Keratinocyte (primary cell): ENCODE data around the gene MAEA. TPM values are rescaled to one million over a fixed set of nuclear protein-coding genes. Genes with fewer than 3 reads are reported as not detected.
A peak's percentile ranks its signal among the peaks of the same experiment; 100 is the strongest.

Experiments used
- DNase-seq: peaks from one replicate; pipeline ENCODE4 v3.0.0-alpha.2; 2011; ENCODE audit warnings: low read depth, missing footprints, low spot score
- FAIRE-seq: peaks from 2 replicates; lab custom pipeline; 2011; peaks lifted over from hg19 to GRCh38; lab: Jason Lieb, UNC
- H2AFZ ChIP-seq: 2 replicates; pipeline ENCODE4 v1.6.0; 2012; ENCODE audit warnings: low read length, control low read depth, inconsistent platforms; ENCODE audit not compliant: control insufficient read depth
- H3K27ac ChIP-seq: 2 replicates; pipeline ENCODE4 v1.5.1; 2011; ENCODE audit warnings: low read length; ENCODE audit not compliant: control insufficient read depth, insufficient read depth
- H3K27me3 ChIP-seq: 3 replicates; pipeline ENCODE4 v1.6.0; 2011; ENCODE audit warnings: low read length; ENCODE audit not compliant: control insufficient read depth, insufficient read depth; ENCODE audit errors: extremely low read depth
- H3K36me3 ChIP-seq, 2 experiments: 2 replicates in 1 of 2; 3 replicates in 1 of 2; pipeline ENCODE4 v1.5.1; 2011; ENCODE audit warnings: low read length in 2 of 2, mild to moderate bottlenecking in 1 of 2; ENCODE audit not compliant: control insufficient read depth in 2 of 2, insufficient read depth in 2 of 2; ENCODE audit errors: extremely low read depth in 1 of 2
- H3K4me1 ChIP-seq: 3 replicates; pipeline ENCODE4 v1.5.1; 2011; ENCODE audit warnings: low read length; ENCODE audit not compliant: control insufficient read depth, insufficient read depth; ENCODE audit errors: extremely low read depth
- H3K4me2 ChIP-seq: 3 replicates; pipeline ENCODE4 v1.6.0; 2011; ENCODE audit warnings: low read depth, low read length; ENCODE audit not compliant: control insufficient read depth, insufficient read depth; ENCODE audit errors: extremely low read depth
- H3K4me3 ChIP-seq, 3 experiments: fragments of 200-600 bp in 1 of 3; sonication (generic) in 1 of 3; 2 replicates in 2 of 3; 3 replicates in 1 of 3; pipeline ENCODE4 v1.5.1; 2011 to 2016; ENCODE audit warnings: low read length in 3 of 3, mild to moderate bottlenecking in 3 of 3, control low read depth in 2 of 3, inconsistent platforms in 1 of 3, low read depth in 1 of 3, mixed read lengths in 1 of 3, mixed run types in 1 of 3, moderate library complexity in 1 of 3; ENCODE audit not compliant: control insufficient read depth in 2 of 3, insufficient read depth in 2 of 3; ENCODE audit errors: extremely low read depth in 1 of 3
- H3K79me2 ChIP-seq: 2 replicates; pipeline ENCODE4 v1.6.0; 2012; ENCODE audit warnings: low read length; ENCODE audit not compliant: control insufficient read depth, insufficient read depth
- H3K9ac ChIP-seq: 3 replicates; pipeline ENCODE4 v1.6.0; 2011; ENCODE audit warnings: low read length; ENCODE audit not compliant: control insufficient read depth, insufficient read depth; ENCODE audit errors: extremely low read depth
- H3K9me1 ChIP-seq: 3 replicates; pipeline ENCODE4 v1.6.0; 2011; ENCODE audit warnings: low read length; ENCODE audit not compliant: control insufficient read depth, insufficient read depth; ENCODE audit errors: extremely low read depth
- H3K9me3 ChIP-seq: 2 replicates; pipeline ENCODE4 v1.5.1; 2012; ENCODE audit warnings: low read depth, low read length; ENCODE audit not compliant: control insufficient read depth
- H4K20me1 ChIP-seq: 3 replicates; pipeline ENCODE4 v1.6.0; 2011; ENCODE audit warnings: low read length; ENCODE audit not compliant: control insufficient read depth, insufficient read depth; ENCODE audit errors: extremely low read depth
- EZH2 ChIP-seq: IDR thresholded peaks from one replicate; pipeline ENCODE4 v1.6.1; 2012; ENCODE audit warnings: inconsistent platforms, mild to moderate bottlenecking, low read length, moderate library complexity
- dilution Hi-C: fragments of 300-500 bp; cut with MboI; formaldehyde crosslinking; loops from one replicate; pipeline ENCODE4 v1.7.0; 2020; ENCODE audit warnings: low sequenced_read_pairs; ENCODE audit not compliant: extremely low pct_ligation_motif_present
- polyA plus RNA-seq, 5 experiments: library from polyadenylated mRNA; depleted of rRNA in 3 of 5; stranded (reverse) in 3 of 5; stranded (forward) in 1 of 5; unstranded in 1 of 5; fragments of >200 nt; gene quantifications; 1 replicate in 1 of 5; 2 replicates in 3 of 5; 3 replicates in 1 of 5; pipeline versions ENCODE4 v1.2.1 to v1.2.3, GENCODE V29; 2011 to 2012; ENCODE audit warnings: missing spikeins in 2 of 5, low read depth in 1 of 5, low replicate concordance in 1 of 5
- TF ChIP-seq, protein P1 (sequence below), 3 experiments: IDR thresholded peaks in 1 of 3; conservative IDR thresholded peaks in 1 of 3; optimal IDR thresholded peaks in 1 of 3; 2 replicates in 2 of 3; 3 replicates in 1 of 3; pipeline versions ENCODE3 to v1.5.1; 2011; ENCODE audit warnings: low read length in 3 of 3, mild to moderate bottlenecking in 3 of 3, moderate library complexity in 2 of 3, control low read depth in 1 of 3, inconsistent platforms in 1 of 3; ENCODE audit not compliant: insufficient read depth in 2 of 3; ENCODE audit errors: extremely low read depth in 1 of 3

The MAEA gene
- polyA plus RNA-seq, 1 donor (not counting 4 experiments of a cell fraction or from before 2014, with no cell fraction given): 89.7 TPM

DNA sequence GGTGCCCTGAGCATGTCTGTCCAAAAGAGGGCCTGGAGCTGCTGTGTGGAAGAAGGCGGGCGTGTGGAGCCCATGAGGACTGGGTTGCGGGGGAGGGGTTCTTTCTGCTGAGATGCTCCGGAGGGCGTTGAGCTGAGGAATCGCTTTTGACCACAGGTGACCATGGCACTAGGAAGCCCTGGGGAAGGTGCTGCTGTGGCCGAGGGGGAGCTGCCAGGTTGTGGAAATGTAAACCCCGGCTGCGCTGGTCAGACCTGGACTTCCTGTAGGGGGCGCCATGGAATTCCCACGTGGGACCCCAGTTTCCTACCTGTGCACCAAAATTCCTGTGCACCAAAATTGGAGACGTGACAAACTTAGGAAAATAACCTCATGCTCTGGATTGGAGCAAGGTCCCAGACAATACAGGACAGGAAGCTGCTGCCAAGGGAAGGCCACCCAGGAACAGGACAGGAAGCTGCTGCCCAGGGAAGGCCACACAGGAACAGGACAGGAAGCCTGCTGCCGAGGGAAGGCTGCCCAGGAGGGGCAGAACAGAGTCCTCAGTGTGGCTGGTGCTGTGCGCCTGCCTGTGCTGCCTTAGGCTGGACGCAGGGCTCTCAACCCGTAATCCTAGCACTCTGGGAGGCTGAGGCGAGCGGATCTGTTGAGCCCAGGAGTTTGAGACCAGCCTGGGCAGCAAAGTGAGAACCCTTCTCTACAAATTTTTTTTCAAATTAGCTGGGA lies 29.0 kb downstream of the MAEA start:
- H3K4me3 ChIP-seq: no peak overlapping the region
- H3K79me2 ChIP-seq: peaks cover 37% of the 10 kb centered on the region
- H3K9me1 ChIP-seq: no peaks in the 10 kb centered on the region
- DNase-seq: no peak
- H3K9me3 ChIP-seq: no peaks in the 10 kb centered on the region
- peaks cover 24 to 32% of the 10 kb centered on the region in 2 experiments for H3K36me3 ChIP-seq
- H3K27me3 ChIP-seq: no peaks in the 10 kb centered on the region
- FAIRE-seq: no peak
- H3K9ac ChIP-seq: no peak overlapping the region
- no peak overlapping the region for H2AFZ ChIP-seq
- dilution Hi-C loops: no loop called here
- no peaks in the 10 kb centered on the region for H4K20me1 ChIP-seq
- H3K27ac ChIP-seq: no peak overlapping the region
- no peak overlapping the region for H3K4me2 ChIP-seq
- H3K4me1 ChIP-seq: peaks cover 24% of the 10 kb centered on the region
- TF ChIP-seq, protein P1, sequence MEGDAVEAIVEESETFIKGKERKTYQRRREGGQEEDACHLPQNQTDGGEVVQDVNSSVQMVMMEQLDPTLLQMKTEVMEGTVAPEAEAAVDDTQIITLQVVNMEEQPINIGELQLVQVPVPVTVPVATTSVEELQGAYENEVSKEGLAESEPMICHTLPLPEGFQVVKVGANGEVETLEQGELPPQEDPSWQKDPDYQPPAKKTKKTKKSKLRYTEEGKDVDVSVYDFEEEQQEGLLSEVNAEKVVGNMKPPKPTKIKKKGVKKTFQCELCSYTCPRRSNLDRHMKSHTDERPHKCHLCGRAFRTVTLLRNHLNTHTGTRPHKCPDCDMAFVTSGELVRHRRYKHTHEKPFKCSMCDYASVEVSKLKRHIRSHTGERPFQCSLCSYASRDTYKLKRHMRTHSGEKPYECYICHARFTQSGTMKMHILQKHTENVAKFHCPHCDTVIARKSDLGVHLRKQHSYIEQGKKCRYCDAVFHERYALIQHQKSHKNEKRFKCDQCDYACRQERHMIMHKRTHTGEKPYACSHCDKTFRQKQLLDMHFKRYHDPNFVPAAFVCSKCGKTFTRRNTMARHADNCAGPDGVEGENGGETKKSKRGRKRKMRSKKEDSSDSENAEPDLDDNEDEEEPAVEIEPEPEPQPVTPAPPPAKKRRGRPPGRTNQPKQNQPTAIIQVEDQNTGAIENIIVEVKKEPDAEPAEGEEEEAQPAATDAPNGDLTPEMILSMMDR (optimal IDR thresholded peaks at IDR 0.05 in 1 of 3, IDR thresholded peaks at IDR 0.05 in 1 of 3, conservative IDR thresholded peaks at IDR 0.05 in 1 of 3; ENCODE audit: extremely low read depth in 1 of 3, insufficient read depth in 2 of 3, low read length in 3 of 3): peak in 2 of 3 experiments; percentile 38 to 40
- no peak for TF ChIP-seq EZH2

- H4K20me1 ChIP-seq: no peaks in the 10 kb centered on the region
- H3K4me2 ChIP-seq: no peak overlapping the region
- H3K9me1 ChIP-seq: no peaks in the 10 kb centered on the region
- H2AFZ ChIP-seq: no peak overlapping the region
- H3K27me3 ChIP-seq: no peaks in the 10 kb centered on the region
- peaks cover 36% of the 10 kb centered on the region for H3K4me1 ChIP-seq
- no peak overlapping the region for H3K27ac ChIP-seq
- peaks cover 27 to 43% of the 10 kb centered on the region in 2 experiments for H3K36me3 ChIP-seq
- H3K9ac ChIP-seq: no peak overlapping the region
- no peak overlapping the region for H3K4me3 ChIP-seq
- DNase-seq (no peak), FAIRE-seq (no peak)
- H3K79me2 ChIP-seq: peaks cover 28% of the 10 kb centered on the region
- TF ChIP-seq EZH2: no peak
- TF ChIP-seq, protein P1 (optimal IDR thresholded peaks at IDR 0.05 in 1 of 3, IDR thresholded peaks at IDR 0.05 in 1 of 3, conservative IDR thresholded peaks at IDR 0.05 in 1 of 3; ENCODE audit: extremely low read depth in 1 of 3, insufficient read depth in 2 of 3, low read length in 3 of 3): no peak
- peaks cover 2% of the 10 kb centered on the region for H3K9me3 ChIP-seq
- dilution Hi-C loops: no loop called here
Observed at GRCh38 chr4:1321486-1321885, 31.8 kb downstream of the MAEA start.
